PC-3 (cell line): ENCODE measurements around the gene AK4.
"Not testable (repeated sequence)": the region's sequence is repeated elsewhere in the genome, so short reads cannot be mapped to it uniquely, and the experiment has no call there.

ENCODE experiments used
- CTCF ChIP-seq: fragments of 300-600 bp; sonication (generic); conservative IDR thresholded peaks from 2 replicates; pipeline ENCODE4 v1.5.1; 2017; ENCODE audit warnings: antibody characterized with exemption, low read depth, mild to moderate bottlenecking, low read length
- EZH2 ChIP-seq: fragments of 300-600 bp; sonication (generic); IDR thresholded peaks from one replicate; pipeline ENCODE4 v1.6.1; 2017; ENCODE audit warnings: antibody characterized with exemption, mild to moderate bottlenecking, low read length; ENCODE audit not compliant: unreplicated experiment

DNA sequence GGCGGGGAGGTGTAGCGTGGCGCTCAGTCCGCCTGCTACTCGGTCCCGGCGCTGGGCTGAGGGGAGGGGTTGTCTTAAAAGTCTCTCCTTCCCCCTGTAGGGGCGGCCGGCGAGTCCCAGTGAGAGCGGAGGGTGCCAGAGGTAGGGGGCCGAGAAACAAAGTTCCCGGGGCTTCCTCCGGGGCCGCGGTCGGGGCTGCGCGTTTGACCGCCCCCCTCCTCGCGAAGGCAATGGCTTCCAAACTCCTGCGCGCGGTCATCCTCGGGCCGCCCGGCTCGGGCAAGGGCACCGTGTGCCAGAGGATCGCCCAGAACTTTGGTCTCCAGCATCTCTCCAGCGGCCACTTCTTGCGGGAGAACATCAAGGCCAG, at the start of gene AK4:
- TF ChIP-seq CTCF, EZH2: not testable (repeated sequence)
